ENCODE results near the gene ZNF816.

GRCh38 chr19:53002479-53002878, 39.8 kb upstream of the ZNF816 start:
- no peak for TF ChIP-seq CTCF (IDR thresholded peaks at IDR 0.05)
- TF ChIP-seq ZFX (IDR thresholded peaks at IDR 0.05; ENCODE audit: borderline replicate concordance) = no peak

Measured in 22Rv1 (cell line).